Activated CD4-positive, alpha-beta memory T cell treated with anti-CD3 and anti-CD28 coated beads for 36 hours (primary cell): ENCODE measurements around the gene EYA3. TPM values are rescaled to one million over a fixed set of nuclear protein-coding genes. Genes with fewer than 3 reads are reported as not detected.

ENCODE experiments used
- CTCF ChIA-PET: fragments of 350-600 bp; sonication (Branson Sonifier 250); formaldehyde crosslinking; loops from one replicate; lab custom pipeline; 2021; ENCODE audit warnings: antibody characterized with exemption, inconsistent platforms; lab: Charles Lee
- POLR2A ChIA-PET: fragments of 350-600 bp; sonication (Branson Sonifier 250); formaldehyde crosslinking; loops from one replicate; lab custom pipeline; 2021; ENCODE audit warnings: antibody characterized with exemption; lab: Charles Lee
- DNase-seq: peaks from one replicate; pipeline ENCODE4 v3.0.0-alpha.2; 2020
- H3K27ac Mint-ChIP-seq: one replicate; pipeline ENCODE4 v1.8.0; 2021; ENCODE audit warnings: mixed read lengths
- H3K27me3 Mint-ChIP-seq: one replicate; pipeline ENCODE4 v1.8.0; 2021; ENCODE audit warnings: mixed read lengths
- H3K36me3 Mint-ChIP-seq: one replicate; pipeline ENCODE4 v1.8.0; 2021; ENCODE audit warnings: mixed read lengths
- H3K4me1 Mint-ChIP-seq: one replicate; pipeline ENCODE4 v1.8.0; 2021; ENCODE audit warnings: low read depth, mixed read lengths
- H3K4me3 Mint-ChIP-seq: one replicate; pipeline ENCODE4 v1.8.0; 2021; ENCODE audit warnings: mild to moderate bottlenecking, mixed read lengths
- H3K9me3 Mint-ChIP-seq: one replicate; pipeline ENCODE4 v1.8.0; 2021; ENCODE audit warnings: mixed read lengths
- intact Hi-C: fragments of 100-400 bp; cut with micrococcal nuclease; formaldehyde crosslinking; loops from one replicate; pipeline ENCODE4 v1.15.1; 2023
- total RNA-seq, 2 experiments: library from RNA; stranded (reverse); gene quantifications; one replicate each; pipeline ENCODE4 v1.2.3, GENCODE V29; 2021

Gene EYA3
- total RNA-seq, 2 experiments from 2014 or later: 26.4 to 27.4 TPM

DNA sequence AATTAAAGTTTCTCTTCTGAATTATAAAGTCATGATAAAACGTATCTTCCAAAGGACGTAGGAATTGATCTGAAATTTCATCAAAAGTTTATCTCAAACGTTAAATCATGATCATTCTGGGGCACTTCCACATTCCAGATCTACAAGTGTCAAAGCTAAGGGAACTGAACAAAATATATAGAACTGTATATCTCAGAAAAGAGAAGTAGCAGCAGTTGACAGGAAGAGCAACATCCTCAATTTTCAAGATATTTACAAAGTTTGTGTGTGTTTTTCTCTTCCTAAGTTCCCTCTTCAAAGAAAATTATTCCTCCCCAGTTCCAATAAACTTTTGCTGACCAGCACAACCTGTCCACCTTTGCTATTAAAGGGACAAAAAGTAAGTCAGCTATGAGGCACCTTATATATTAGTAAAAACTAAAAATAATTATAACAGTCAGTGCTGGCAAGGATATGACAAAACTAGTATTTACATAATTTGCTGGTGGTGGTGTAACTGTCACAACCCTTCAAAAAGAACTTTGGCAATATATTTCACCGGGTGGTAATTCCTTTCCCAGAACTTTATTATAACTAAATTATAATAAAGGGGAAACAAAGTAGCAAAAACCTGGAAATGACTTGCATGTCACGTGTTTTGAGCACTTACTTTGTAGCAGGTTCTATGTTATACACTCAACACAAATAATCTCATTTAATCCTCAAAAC is 38.5 kb upstream of the EYA3 start:
- POLR2A ChIA-PET: interaction anchor here (0.6 kb wide), 1 partner anchor 410 kb away, joined by 4 read pairs; no protein-coding TSS in a partner anchor

GRCh38 chr1:28126212-28126611 is 37.8 kb upstream of the EYA3 start:
- H3K27ac Mint-ChIP-seq: no peak overlapping the region
- H3K36me3 Mint-ChIP-seq: no peaks in the 10 kb centered on the region
- H3K27me3 Mint-ChIP-seq: peaks cover 16% of the 10 kb centered on the region
- intact Hi-C loops: no loop called here
- no peaks in the 10 kb centered on the region for H3K9me3 Mint-ChIP-seq
- no peak overlapping the region for H3K4me3 Mint-ChIP-seq
- ChIA-PET CTCF (interaction anchor here (0.7 kb wide), 1 partner anchor 23 kb away, joined by 3 read pairs; no protein-coding TSS in a partner anchor), POLR2A (interaction anchor here (0.6 kb wide), 1 partner anchor 409 kb away, joined by 4 read pairs; no protein-coding TSS in a partner anchor)
- no peaks in the 10 kb centered on the region for H3K4me1 Mint-ChIP-seq
- no peak for DNase-seq

More for the DNA sequence above, 38.5 kb upstream of the EYA3 start:
- Mint-ChIP-seq H3K4me1 (no peaks in the 10 kb centered on the region), H3K4me3 (no peak overlapping the region), H3K27ac (no peak overlapping the region), H3K27me3 (peaks cover 16% of the 10 kb centered on the region), H3K36me3 (no peaks in the 10 kb centered on the region), H3K9me3 (no peaks in the 10 kb centered on the region)
- no peak for DNase-seq
- CTCF ChIA-PET: interaction anchor here (0.7 kb wide), 1 partner anchor 23 kb away, joined by 3 read pairs; no protein-coding TSS in a partner anchor
- intact Hi-C loops: no loop called here

GRCh38 chr1:28123461-28123961 is 35.1 kb upstream of the EYA3 start:
- Mint-ChIP-seq H3K4me3 (no peak overlapping the region), H3K36me3 (no peaks in the 10 kb centered on the region), H3K27me3 (peaks cover 17% of the 10 kb centered on the region), H3K9me3 (no peaks in the 10 kb centered on the region), H3K27ac (no peak overlapping the region), H3K4me1 (no peaks in the 10 kb centered on the region)
- DNase-seq: no peak
- ChIA-PET CTCF (no interaction called here), POLR2A (no interaction called here)
- intact Hi-C loops: no loop called here

DNA sequence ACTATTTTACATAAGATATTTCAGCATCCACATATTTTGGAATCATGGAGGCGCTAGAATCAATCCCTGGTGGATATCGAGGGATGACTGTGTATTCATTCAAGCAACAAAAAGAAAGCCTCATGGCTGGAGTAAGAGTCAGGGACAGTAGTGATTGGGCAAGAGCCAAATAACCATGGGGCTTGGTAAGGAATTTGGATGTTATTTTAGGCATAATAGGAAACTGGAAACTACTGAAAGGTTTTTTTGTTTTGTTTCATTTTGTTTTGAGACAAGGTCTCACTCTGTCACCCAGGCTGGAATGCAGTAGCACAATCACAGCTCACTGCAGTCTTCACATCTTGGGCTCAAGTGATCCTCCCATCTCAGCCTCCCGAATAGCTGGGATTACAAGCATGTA is 33.8 kb upstream of the EYA3 start:
- H3K36me3 Mint-ChIP-seq: no peaks in the 10 kb centered on the region
- peaks cover 19% of the 10 kb centered on the region for H3K27me3 Mint-ChIP-seq
- no peaks in the 10 kb centered on the region for H3K9me3 Mint-ChIP-seq
- no peaks in the 10 kb centered on the region for H3K4me1 Mint-ChIP-seq
- ChIA-PET CTCF (no interaction called here), POLR2A (no interaction called here)
- H3K4me3 Mint-ChIP-seq: no peak overlapping the region
- H3K27ac Mint-ChIP-seq: no peak overlapping the region
- intact Hi-C loops: no loop called here
- DNase-seq: no peak

- ChIA-PET CTCF (interaction anchor here (0.7 kb wide), 1 partner anchor 28 kb away, joined by 7 read pairs; no protein-coding TSS in a partner anchor), POLR2A (no interaction called here)
- intact Hi-C loops: no loop called here
- Mint-ChIP-seq H3K4me1 (peaks cover 7% of the 10 kb centered on the region), H3K27me3 (peaks cover 11% of the 10 kb centered on the region), H3K9me3 (no peaks in the 10 kb centered on the region), H3K27ac (no peak overlapping the region), H3K4me3 (no peak overlapping the region), H3K36me3 (no peaks in the 10 kb centered on the region)
- DNase-seq: no peak
These were observed 31.1 kb upstream of the EYA3 start for GRCh38 chr1:28119556-28119955.

- Mint-ChIP-seq H3K27me3 (peaks cover 11% of the 10 kb centered on the region), H3K9me3 (no peaks in the 10 kb centered on the region), H3K36me3 (no peaks in the 10 kb centered on the region), H3K4me3 (no peak overlapping the region), H3K27ac (no peak overlapping the region), H3K4me1 (peaks cover 7% of the 10 kb centered on the region)
- no peak for DNase-seq
- ChIA-PET CTCF (interaction anchor here (1.4 kb wide), 1 partner anchor 15 kb away, joined by 3 read pairs; no protein-coding TSS in a partner anchor), POLR2A (no interaction called here)
- intact Hi-C loops: no loop called here
These were observed 30.4 kb upstream of the EYA3 start for GRCh38 chr1:28118640-28119307.

DNA sequence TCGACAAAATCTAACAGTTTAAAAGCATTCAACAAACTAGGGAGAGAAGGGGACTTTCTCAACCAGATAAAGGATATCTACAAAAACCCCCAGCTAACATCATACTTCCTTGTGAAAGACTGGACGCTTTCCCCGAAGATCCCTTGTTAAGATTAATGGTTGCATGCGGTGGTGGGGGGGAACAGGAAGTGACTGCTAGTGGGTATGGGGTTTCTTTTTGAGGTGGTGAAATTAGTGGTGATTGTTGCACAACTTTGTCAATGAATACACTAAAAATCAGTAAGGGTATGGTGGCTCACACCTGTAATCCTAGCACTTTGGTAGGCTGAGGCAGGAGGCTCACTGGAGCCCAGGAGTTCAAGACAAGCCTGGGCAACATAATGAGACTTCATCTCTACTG is 26.9 kb upstream of the EYA3 start:
- DNase-seq: peak; percentile 74
- ChIA-PET POLR2A (no interaction called here), CTCF (interaction anchor here (0.8 kb wide), 2 partner anchors 21 to 29 kb away, joined by 3 read pairs; no protein-coding TSS in a partner anchor)
- Mint-ChIP-seq H3K4me1 (peaks cover 7% of the 10 kb centered on the region), H3K4me3 (no peak overlapping the region), H3K27ac (peak overlapping the region; percentile 33), H3K27me3 (peaks cover 8% of the 10 kb centered on the region), H3K36me3 (no peaks in the 10 kb centered on the region), H3K9me3 (no peaks in the 10 kb centered on the region)
- intact Hi-C loops: no loop called here

GRCh38 chr1:28114844-28115243 is 26.4 kb upstream of the EYA3 start:
- no peaks in the 10 kb centered on the region for H3K36me3 Mint-ChIP-seq
- H3K27me3 Mint-ChIP-seq: peaks cover 8% of the 10 kb centered on the region
- ChIA-PET POLR2A (interaction anchor here (0.6 kb wide), 2 partner anchors 59 to 128 kb away, joined by 3 read pairs; no protein-coding TSS in a partner anchor), CTCF (interaction anchor here (0.7 to 0.8 kb wide), 3 partner anchors 21 to 30 kb away, joined by 3 read pairs; no protein-coding TSS in a partner anchor)
- no peaks in the 10 kb centered on the region for H3K9me3 Mint-ChIP-seq
- intact Hi-C loops: no loop called here
- H3K4me3 Mint-ChIP-seq: no peak overlapping the region
- no peak overlapping the region for H3K27ac Mint-ChIP-seq
- no peak for DNase-seq
- peaks cover 7% of the 10 kb centered on the region for H3K4me1 Mint-ChIP-seq

- no peak overlapping the region for H3K27ac Mint-ChIP-seq
- intact Hi-C loops: loop anchor here (2.0 kb wide), 1 partner anchor 56 kb away; no protein-coding TSS in a partner anchor
- H3K36me3 Mint-ChIP-seq: no peaks in the 10 kb centered on the region
- H3K4me3 Mint-ChIP-seq: no peak overlapping the region
- no peak for DNase-seq
- H3K27me3 Mint-ChIP-seq: peaks cover 5% of the 10 kb centered on the region
- H3K4me1 Mint-ChIP-seq: peaks cover 7% of the 10 kb centered on the region
- no peaks in the 10 kb centered on the region for H3K9me3 Mint-ChIP-seq
- ChIA-PET POLR2A (interaction anchor here (0.6 kb wide), 1 partner anchor 16 kb away, joined by 3 read pairs; no protein-coding TSS in a partner anchor), CTCF (interaction anchor here (1.0 to 3.5 kb wide), 3 partner anchors 12 to 86 kb away, joined by 3 to 13 read pairs (median 3); no protein-coding TSS in a partner anchor)
These were observed 24.8 kb upstream of the EYA3 start for GRCh38 chr1:28113242-28113572.

- intact Hi-C loops: loop anchor here (2.0 kb wide), 1 partner anchor 56 kb away; no protein-coding TSS in a partner anchor
- no peak for DNase-seq
- Mint-ChIP-seq H3K4me1 (peaks cover 7% of the 10 kb centered on the region), H3K36me3 (no peaks in the 10 kb centered on the region), H3K27ac (no peak overlapping the region), H3K27me3 (peaks cover 5% of the 10 kb centered on the region), H3K4me3 (no peak overlapping the region), H3K9me3 (no peaks in the 10 kb centered on the region)
- POLR2A ChIA-PET: interaction anchor here (0.6 kb wide), 1 partner anchor 16 kb away, joined by 3 read pairs; no protein-coding TSS in a partner anchor
- CTCF ChIA-PET: interaction anchor here (0.6 to 3.5 kb wide), 6 partner anchors 11 to 96 kb away, joined by 3 to 13 read pairs (median 3); no protein-coding TSS in a partner anchor
These were observed 24.2 kb upstream of the EYA3 start for GRCh38 chr1:28112388-28113241.

DNA sequence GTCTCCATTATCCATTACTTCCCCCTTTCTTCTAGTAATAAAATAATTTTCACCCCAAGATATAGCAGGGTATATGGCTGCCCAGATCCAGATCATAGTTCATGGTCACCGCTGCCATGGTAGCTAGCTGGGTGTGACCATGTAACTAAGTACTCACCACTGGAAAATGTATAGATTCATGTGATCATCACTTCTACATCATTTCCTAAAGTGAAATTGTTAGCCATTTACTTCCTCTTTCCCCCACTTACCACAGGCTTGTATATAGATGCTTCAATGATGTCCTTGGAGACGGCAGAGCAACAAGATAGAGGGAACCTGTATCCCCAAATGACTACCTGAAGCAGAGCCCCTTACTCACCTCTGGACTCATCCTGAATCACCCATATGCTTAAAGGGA is 22.7 kb upstream of the EYA3 start:
- H3K27ac Mint-ChIP-seq: no peak overlapping the region
- intact Hi-C loops: no loop called here
- H3K4me1 Mint-ChIP-seq: peaks cover 7% of the 10 kb centered on the region
- no peaks in the 10 kb centered on the region for H3K9me3 Mint-ChIP-seq
- H3K27me3 Mint-ChIP-seq: no peaks in the 10 kb centered on the region
- no peak overlapping the region for H3K4me3 Mint-ChIP-seq
- no peak for DNase-seq
- no peaks in the 10 kb centered on the region for H3K36me3 Mint-ChIP-seq
- POLR2A ChIA-PET: no interaction called here
- CTCF ChIA-PET: interaction anchor here (0.9 to 3.5 kb wide), 2 partner anchors 19 to 98 kb away, joined by 3 to 13 read pairs; no protein-coding TSS in a partner anchor
